ENCODE results near the gene COMP.

The COMP gene

DNA sequence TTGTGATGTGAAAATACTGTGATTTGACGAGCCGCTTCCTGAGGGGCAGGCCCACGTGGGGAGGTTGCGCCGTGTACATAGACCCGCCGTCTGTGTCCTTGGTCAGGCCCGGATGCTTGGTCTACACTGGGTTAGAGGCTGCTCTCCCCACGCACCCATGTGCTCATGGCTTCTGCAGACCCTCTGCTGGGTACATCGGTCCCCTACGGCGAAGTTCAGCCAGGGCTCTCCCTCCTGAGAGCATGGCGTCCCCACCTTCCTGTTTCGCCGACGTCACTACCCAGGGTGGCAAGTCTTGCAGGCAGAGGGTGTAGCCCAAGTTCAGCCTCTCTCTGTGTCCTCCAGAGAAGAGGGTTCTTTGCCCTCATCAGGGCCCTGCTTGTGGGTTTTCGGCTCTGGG is 11.0 kb downstream of the COMP start:
- H3K9ac ChIP-seq (ENCODE audit: low read length) = no peak overlapping the region
- H3K4me1 ChIP-seq (ENCODE audit: control insufficient read depth, low read depth, low read length) = no peaks in the 10 kb centered on the region
- H3K27me3 ChIP-seq (ENCODE audit: control insufficient read depth, insufficient read depth, low read length) = peaks cover 99% of the 10 kb centered on the region

GRCh38 chr19:18778826-18779495 is 12.1 kb downstream of the COMP start:
- no peak overlapping the region for H3K9ac ChIP-seq (ENCODE audit: low read length)
- no peak overlapping the region for H3K4me3 ChIP-seq (ENCODE audit: low read length)
- H3K27me3 ChIP-seq (ENCODE audit: control insufficient read depth, insufficient read depth, low read length) = peaks cover 99% of the 10 kb centered on the region
- H3K36me3 ChIP-seq (ENCODE audit: control insufficient read depth, low read depth, low read length) = no peaks in the 10 kb centered on the region
- no peaks in the 10 kb centered on the region for H3K4me1 ChIP-seq (ENCODE audit: control insufficient read depth, low read depth, low read length)
- no peaks in the 10 kb centered on the region for H3K9me3 ChIP-seq (ENCODE audit: control insufficient read depth, low read depth, low read length)
- H3K27ac ChIP-seq (ENCODE audit: low read length) = no peak overlapping the region

More for the DNA sequence above, 11.0 kb downstream of the COMP start:
- H3K36me3 ChIP-seq (ENCODE audit: control insufficient read depth, low read depth, low read length) = no peaks in the 10 kb centered on the region
- no peak overlapping the region for H3K27ac ChIP-seq (ENCODE audit: low read length)
- H3K9me3 ChIP-seq (ENCODE audit: control insufficient read depth, low read depth, low read length) = no peaks in the 10 kb centered on the region
- H3K4me3 ChIP-seq (ENCODE audit: low read length) = no peak overlapping the region

GRCh38 chr19:18778076-18778389 is 13.1 kb downstream of the COMP start:
- no peaks in the 10 kb centered on the region for H3K4me1 ChIP-seq (ENCODE audit: control insufficient read depth, low read depth, low read length)
- no peak overlapping the region for H3K4me3 ChIP-seq (ENCODE audit: low read length)
- H3K9ac ChIP-seq (ENCODE audit: low read length) = no peak overlapping the region
- no peaks in the 10 kb centered on the region for H3K9me3 ChIP-seq (ENCODE audit: control insufficient read depth, low read depth, low read length)
- peaks cover 99% of the 10 kb centered on the region for H3K27me3 ChIP-seq (ENCODE audit: control insufficient read depth, insufficient read depth, low read length)
- no peaks in the 10 kb centered on the region for H3K36me3 ChIP-seq (ENCODE audit: control insufficient read depth, low read depth, low read length)
- no peak overlapping the region for H3K27ac ChIP-seq (ENCODE audit: low read length)

DNA sequence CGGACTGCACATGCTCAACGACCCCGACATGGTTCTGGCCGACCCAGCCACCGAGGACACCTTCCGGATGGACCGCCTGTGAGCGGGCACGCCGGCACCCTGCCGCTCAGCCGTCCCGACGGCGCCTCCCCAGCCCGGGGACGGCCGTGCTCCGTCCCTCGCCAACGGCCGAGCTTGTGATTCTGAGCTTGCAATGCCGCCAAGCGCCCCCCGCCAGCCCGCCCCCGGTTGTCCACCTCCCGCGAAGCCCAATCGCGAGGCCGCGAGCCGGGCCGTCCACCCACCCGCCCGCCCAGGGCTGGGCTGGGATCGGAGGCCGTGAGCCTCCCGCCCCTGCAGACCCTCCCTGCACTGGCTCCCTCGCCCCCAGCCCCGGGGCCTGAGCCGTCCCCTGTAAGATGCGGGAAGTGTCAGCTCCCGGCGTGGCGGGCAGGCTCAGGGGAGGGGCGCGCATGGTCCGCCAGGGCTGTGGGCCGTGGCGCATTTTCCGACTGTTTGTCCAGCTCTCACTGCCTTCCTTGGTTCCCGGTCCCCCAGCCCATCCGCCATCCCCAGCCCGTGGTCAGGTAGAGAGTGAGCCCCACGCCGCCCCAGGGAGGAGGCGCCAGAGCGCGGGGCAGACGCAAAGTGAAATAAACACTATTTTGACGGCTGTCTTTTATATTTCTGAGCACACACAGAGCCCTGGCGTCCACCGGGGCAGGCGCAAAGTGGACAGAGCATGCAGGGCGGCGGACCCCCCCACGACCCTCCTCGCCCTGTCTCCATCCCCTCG is 13.6 kb downstream of the COMP start:
- no peak overlapping the region for H3K27ac ChIP-seq (ENCODE audit: low read length)
- no peak overlapping the region for H3K9ac ChIP-seq (ENCODE audit: low read length)
- H3K9me3 ChIP-seq (ENCODE audit: control insufficient read depth, low read depth, low read length) = no peaks in the 10 kb centered on the region
- no peaks in the 10 kb centered on the region for H3K4me1 ChIP-seq (ENCODE audit: control insufficient read depth, low read depth, low read length)
- no peak overlapping the region for H3K4me3 ChIP-seq (ENCODE audit: low read length)
- H3K27me3 ChIP-seq (ENCODE audit: control insufficient read depth, insufficient read depth, low read length) = peaks cover 99% of the 10 kb centered on the region
- H3K36me3 ChIP-seq (ENCODE audit: control insufficient read depth, low read depth, low read length) = no peaks in the 10 kb centered on the region

GRCh38 chr19:18776736-18777135 is 14.4 kb downstream of the COMP start:
- Histone ChIP-seq H3K9ac (ENCODE audit: low read length) (no peak overlapping the region), H3K4me1 (ENCODE audit: control insufficient read depth, low read depth, low read length) (no peaks in the 10 kb centered on the region), H3K36me3 (ENCODE audit: control insufficient read depth, low read depth, low read length) (no peaks in the 10 kb centered on the region), H3K4me3 (ENCODE audit: low read length) (no peak overlapping the region), H3K27me3 (ENCODE audit: control insufficient read depth, insufficient read depth, low read length) (peaks cover 99% of the 10 kb centered on the region), H3K9me3 (ENCODE audit: control insufficient read depth, low read depth, low read length) (no peaks in the 10 kb centered on the region), H3K27ac (ENCODE audit: low read length) (no peak overlapping the region)

- Histone ChIP-seq H3K27me3 (ENCODE audit: control insufficient read depth, insufficient read depth, low read length) (peaks cover 99% of the 10 kb centered on the region), H3K27ac (ENCODE audit: low read length) (no peak overlapping the region), H3K36me3 (ENCODE audit: control insufficient read depth, low read depth, low read length) (no peaks in the 10 kb centered on the region), H3K4me1 (ENCODE audit: control insufficient read depth, low read depth, low read length) (no peaks in the 10 kb centered on the region), H3K9me3 (ENCODE audit: control insufficient read depth, low read depth, low read length) (no peaks in the 10 kb centered on the region), H3K4me3 (ENCODE audit: low read length) (no peak overlapping the region), H3K9ac (ENCODE audit: low read length) (no peak overlapping the region)
Measured at GRCh38 chr19:18776288-18776594, 14.9 kb downstream of the COMP start.

GRCh38 chr19:18775586-18776287 is 15.4 kb downstream of the COMP start:
- Histone ChIP-seq H3K27me3 (ENCODE audit: control insufficient read depth, insufficient read depth, low read length) (peaks cover 99% of the 10 kb centered on the region), H3K4me3 (ENCODE audit: low read length) (no peak overlapping the region), H3K36me3 (ENCODE audit: control insufficient read depth, low read depth, low read length) (no peaks in the 10 kb centered on the region), H3K27ac (ENCODE audit: low read length) (no peak overlapping the region), H3K4me1 (ENCODE audit: control insufficient read depth, low read depth, low read length) (no peaks in the 10 kb centered on the region), H3K9ac (ENCODE audit: low read length) (no peak overlapping the region), H3K9me3 (ENCODE audit: control insufficient read depth, low read depth, low read length) (no peaks in the 10 kb centered on the region)

GRCh38 chr19:18774782-18775444 is 16.2 kb downstream of the COMP start:
- H3K4me1 ChIP-seq (ENCODE audit: control insufficient read depth, low read depth, low read length) = no peaks in the 10 kb centered on the region
- H3K4me3 ChIP-seq (ENCODE audit: low read length) = no peak overlapping the region
- no peaks in the 10 kb centered on the region for H3K9me3 ChIP-seq (ENCODE audit: control insufficient read depth, low read depth, low read length)
- H3K36me3 ChIP-seq (ENCODE audit: control insufficient read depth, low read depth, low read length) = no peaks in the 10 kb centered on the region
- no peak overlapping the region for H3K9ac ChIP-seq (ENCODE audit: low read length)
- no peak overlapping the region for H3K27ac ChIP-seq (ENCODE audit: low read length)
- peaks cover 99% of the 10 kb centered on the region for H3K27me3 ChIP-seq (ENCODE audit: control insufficient read depth, insufficient read depth, low read length)

DNA sequence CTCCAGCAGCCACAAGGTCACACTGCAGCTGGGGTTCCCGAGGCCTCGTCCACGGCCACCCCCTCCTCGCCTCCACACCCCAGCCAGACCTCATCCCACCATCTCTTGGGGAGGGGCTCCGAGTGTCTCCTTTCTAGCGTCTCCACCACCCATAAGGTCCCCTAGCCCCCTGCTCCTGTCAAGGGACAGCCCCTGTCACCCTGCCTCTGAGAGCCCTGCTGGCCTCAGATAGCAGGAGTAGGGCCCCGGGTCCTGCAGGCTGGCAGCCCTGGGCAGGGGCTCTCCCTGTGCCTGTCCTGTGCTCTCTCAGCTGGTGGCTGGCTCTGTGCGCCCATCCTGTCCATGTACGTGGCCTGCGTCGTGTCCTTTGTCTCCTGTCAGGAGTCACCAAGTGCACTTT is 17.0 kb downstream of the COMP start:
- Histone ChIP-seq H3K27ac (ENCODE audit: low read length) (no peak overlapping the region), H3K36me3 (ENCODE audit: control insufficient read depth, low read depth, low read length) (no peaks in the 10 kb centered on the region), H3K9ac (ENCODE audit: low read length) (no peak overlapping the region), H3K4me1 (ENCODE audit: control insufficient read depth, low read depth, low read length) (no peaks in the 10 kb centered on the region), H3K4me3 (ENCODE audit: low read length) (no peak overlapping the region), H3K27me3 (ENCODE audit: control insufficient read depth, insufficient read depth, low read length) (peaks cover 97% of the 10 kb centered on the region), H3K9me3 (ENCODE audit: control insufficient read depth, low read depth, low read length) (no peaks in the 10 kb centered on the region)

GRCh38 chr19:18773682-18774081 is 17.4 kb downstream of the COMP start:
- Histone ChIP-seq H3K4me3 (ENCODE audit: low read length) (no peak overlapping the region), H3K9me3 (ENCODE audit: control insufficient read depth, low read depth, low read length) (no peaks in the 10 kb centered on the region), H3K36me3 (ENCODE audit: control insufficient read depth, low read depth, low read length) (no peaks in the 10 kb centered on the region), H3K27ac (ENCODE audit: low read length) (no peak overlapping the region), H3K27me3 (ENCODE audit: control insufficient read depth, insufficient read depth, low read length) (peaks cover 97% of the 10 kb centered on the region), H3K9ac (ENCODE audit: low read length) (no peak overlapping the region), H3K4me1 (ENCODE audit: control insufficient read depth, low read depth, low read length) (no peaks in the 10 kb centered on the region)

GRCh38 chr19:18772620-18773587 is 18.2 kb downstream of the COMP start:
- Histone ChIP-seq H3K4me1 (ENCODE audit: control insufficient read depth, low read depth, low read length) (no peaks in the 10 kb centered on the region), H3K9ac (ENCODE audit: low read length) (no peak overlapping the region), H3K27me3 (ENCODE audit: control insufficient read depth, insufficient read depth, low read length) (peaks cover 91% of the 10 kb centered on the region), H3K27ac (ENCODE audit: low read length) (no peak overlapping the region), H3K9me3 (ENCODE audit: control insufficient read depth, low read depth, low read length) (no peaks in the 10 kb centered on the region), H3K36me3 (ENCODE audit: control insufficient read depth, low read depth, low read length) (no peaks in the 10 kb centered on the region), H3K4me3 (ENCODE audit: low read length) (no peak overlapping the region)

All from iPS-18a (cell line).